HEK293T (cell line): Measurements from ENCODE around the gene ST6GAL2.

ENCODE experiments used
- CTCF ChIA-PET: fragments of 350-600 bp; formaldehyde crosslinking; extraction: SDS; loops from one replicate; lab custom pipeline; 2021; ENCODE audit warnings: antibody characterized with exemption, inconsistent platforms; lab: Yijun Ruan, JAX
- POLR2A ChIA-PET: fragments of 350-600 bp; formaldehyde crosslinking; extraction: SDS; loops from one replicate; lab custom pipeline; 2020; ENCODE audit warnings: antibody characterized with exemption, inconsistent platforms; lab: Yijun Ruan, JAX
- DNase-seq: peaks from one replicate; pipeline ENCODE4 v3.0.0; 2012; ENCODE audit warnings: mixed read lengths; ENCODE audit errors: extremely low spot score
- ARNT ChIP-seq: fragments of 450-650 bp; IDR thresholded peaks from 2 replicates; pipeline ENCODE4 v1.6.1; 2017; ENCODE audit warnings: mild to moderate bottlenecking
- BHLHE40 ChIP-seq: fragments of 450-650 bp; IDR thresholded peaks from 2 replicates; pipeline ENCODE4 v1.6.1; 2016; ENCODE audit warnings: mild to moderate bottlenecking, moderate library complexity, borderline replicate concordance
- CTBP1 ChIP-seq: fragments of 450-650 bp; IDR thresholded peaks from 2 replicates; pipeline ENCODE4 v1.6.1; 2016; ENCODE audit warnings: borderline replicate concordance
- ELF4 ChIP-seq: fragments of 450-650 bp; IDR thresholded peaks from 2 replicates; pipeline ENCODE4 v1.6.1; 2017; ENCODE audit warnings: antibody characterized with exemption
- FOXA1 ChIP-seq: fragments of 450-650 bp; IDR thresholded peaks from 2 replicates; pipeline ENCODE4 v1.6.1; 2016; ENCODE audit warnings: mild to moderate bottlenecking
- FOXK2 ChIP-seq: fragments of 450-650 bp; IDR thresholded peaks from 2 replicates; pipeline ENCODE4 v1.6.1; 2016; ENCODE audit warnings: mild to moderate bottlenecking
- FOXM1 ChIP-seq: fragments of 450-650 bp; IDR thresholded peaks from 2 replicates; pipeline ENCODE4 v1.6.1; 2017; ENCODE audit warnings: mild to moderate bottlenecking, borderline replicate concordance
- HDGF ChIP-seq: fragments of 450-650 bp; IDR thresholded peaks from 2 replicates; pipeline ENCODE4 v1.6.1; 2017; ENCODE audit warnings: antibody characterized with exemption, borderline replicate concordance
- L3MBTL2 ChIP-seq: fragments of 450-650 bp; conservative IDR thresholded peaks from 2 replicates; pipeline ENCODE4 v1.6.1; 2016; ENCODE audit warnings: mild to moderate bottlenecking
- LEF1 ChIP-seq: fragments of 450-650 bp; IDR thresholded peaks from 2 replicates; pipeline ENCODE4 v1.6.1; 2017; ENCODE audit warnings: mild to moderate bottlenecking, borderline replicate concordance
- NFRKB ChIP-seq: fragments of 450-650 bp; IDR thresholded peaks from 2 replicates; pipeline ENCODE4 v1.6.1; 2016; ENCODE audit warnings: mild to moderate bottlenecking, moderate library complexity
- SP1 ChIP-seq: fragments of 450-650 bp; IDR thresholded peaks from 2 replicates; pipeline ENCODE4 v1.6.1; 2017
- SUZ12 ChIP-seq: fragments of 450-650 bp; IDR thresholded peaks from 2 replicates; pipeline ENCODE4 v1.6.1; 2016; ENCODE audit warnings: mild to moderate bottlenecking
- TARDBP ChIP-seq: fragments of 450-650 bp; IDR thresholded peaks from 2 replicates; pipeline ENCODE4 v1.6.1; 2016
- ZNF384 ChIP-seq: fragments of 450-650 bp; IDR thresholded peaks from 2 replicates; pipeline ENCODE4 v1.6.1; 2016
- TF ChIP-seq, protein P1 (sequence below): fragments of 450-650 bp; IDR thresholded peaks from 2 replicates; pipeline ENCODE4 v1.6.1; 2016

The ST6GAL2 gene

DNA sequence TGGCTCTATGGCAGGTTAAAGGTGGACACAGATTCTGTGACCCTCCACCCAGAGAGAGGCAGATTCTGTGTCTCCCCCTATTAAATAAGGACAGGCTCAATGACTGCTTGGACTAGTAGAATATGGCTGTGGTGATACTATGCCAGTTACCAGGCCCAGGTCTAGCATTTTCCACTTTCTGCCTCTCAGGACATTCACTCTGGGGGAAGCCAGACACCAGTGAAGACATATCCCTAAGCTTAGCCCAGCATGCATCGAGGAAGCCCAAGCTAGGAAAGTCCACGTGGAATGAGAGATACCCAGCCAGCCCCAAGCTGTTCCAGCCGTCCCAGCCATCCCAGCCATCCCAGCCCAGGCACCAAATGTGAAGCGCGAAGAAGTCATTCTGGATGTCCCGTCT lies 40.3 kb downstream of the ST6GAL2 start:
- ChIA-PET POLR2A (no interaction called here), CTCF (no interaction called here)
- no peak for TF ChIP-seq TARDBP
- no peak for TF ChIP-seq FOXM1
- no peak for TF ChIP-seq BHLHE40
- TF ChIP-seq SP1 = no peak
- TF ChIP-seq ARNT = no peak
- TF ChIP-seq HDGF = no peak
- TF ChIP-seq NFRKB = no peak
- TF ChIP-seq ELF4 = no peak
- TF ChIP-seq ZNF384 = no peak
- TF ChIP-seq FOXK2 = no peak
- TF ChIP-seq L3MBTL2 = no peak
- TF ChIP-seq, protein P1, sequence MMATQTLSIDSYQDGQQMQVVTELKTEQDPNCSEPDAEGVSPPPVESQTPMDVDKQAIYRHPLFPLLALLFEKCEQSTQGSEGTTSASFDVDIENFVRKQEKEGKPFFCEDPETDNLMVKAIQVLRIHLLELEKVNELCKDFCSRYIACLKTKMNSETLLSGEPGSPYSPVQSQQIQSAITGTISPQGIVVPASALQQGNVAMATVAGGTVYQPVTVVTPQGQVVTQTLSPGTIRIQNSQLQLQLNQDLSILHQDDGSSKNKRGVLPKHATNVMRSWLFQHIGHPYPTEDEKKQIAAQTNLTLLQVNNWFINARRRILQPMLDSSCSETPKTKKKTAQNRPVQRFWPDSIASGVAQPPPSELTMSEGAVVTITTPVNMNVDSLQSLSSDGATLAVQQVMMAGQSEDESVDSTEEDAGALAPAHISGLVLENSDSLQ = no peak
- no peak for TF ChIP-seq CTBP1
- no peak for TF ChIP-seq FOXA1
- no peak for DNase-seq

DNA sequence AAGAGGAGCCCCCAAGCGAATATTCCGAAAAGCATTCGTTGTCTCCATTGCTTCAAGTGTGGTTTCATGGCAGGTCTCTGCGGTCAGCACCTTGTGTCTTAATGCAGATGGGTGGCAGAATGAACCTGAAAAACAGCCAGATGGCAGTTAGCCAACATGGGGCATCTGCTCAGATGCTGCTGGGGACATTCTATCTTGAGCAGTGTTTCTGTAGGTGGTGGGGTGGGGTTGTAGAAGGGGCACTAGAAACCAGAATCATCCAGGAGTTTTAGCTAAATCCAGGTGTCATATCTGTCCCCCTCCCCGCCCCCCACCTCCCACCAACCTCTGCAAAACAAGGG lies 42.1 kb downstream of the ST6GAL2 start:
- ChIA-PET CTCF (no interaction called here), POLR2A (no interaction called here)
- DNase-seq = no peak
- TF ChIP-seq FOXA1 (no peak), ELF4 (no peak), TARDBP (no peak), HDGF (no peak), BHLHE40 (no peak), ZNF384 (no peak), L3MBTL2 (no peak), ARNT (no peak), CTBP1 (no peak), LEF1 (no peak), FOXK2 (no peak), SUZ12 (no peak), NFRKB (no peak), SP1 (no peak), FOXM1 (no peak)
- TF ChIP-seq, protein P1 = no peak

DNA sequence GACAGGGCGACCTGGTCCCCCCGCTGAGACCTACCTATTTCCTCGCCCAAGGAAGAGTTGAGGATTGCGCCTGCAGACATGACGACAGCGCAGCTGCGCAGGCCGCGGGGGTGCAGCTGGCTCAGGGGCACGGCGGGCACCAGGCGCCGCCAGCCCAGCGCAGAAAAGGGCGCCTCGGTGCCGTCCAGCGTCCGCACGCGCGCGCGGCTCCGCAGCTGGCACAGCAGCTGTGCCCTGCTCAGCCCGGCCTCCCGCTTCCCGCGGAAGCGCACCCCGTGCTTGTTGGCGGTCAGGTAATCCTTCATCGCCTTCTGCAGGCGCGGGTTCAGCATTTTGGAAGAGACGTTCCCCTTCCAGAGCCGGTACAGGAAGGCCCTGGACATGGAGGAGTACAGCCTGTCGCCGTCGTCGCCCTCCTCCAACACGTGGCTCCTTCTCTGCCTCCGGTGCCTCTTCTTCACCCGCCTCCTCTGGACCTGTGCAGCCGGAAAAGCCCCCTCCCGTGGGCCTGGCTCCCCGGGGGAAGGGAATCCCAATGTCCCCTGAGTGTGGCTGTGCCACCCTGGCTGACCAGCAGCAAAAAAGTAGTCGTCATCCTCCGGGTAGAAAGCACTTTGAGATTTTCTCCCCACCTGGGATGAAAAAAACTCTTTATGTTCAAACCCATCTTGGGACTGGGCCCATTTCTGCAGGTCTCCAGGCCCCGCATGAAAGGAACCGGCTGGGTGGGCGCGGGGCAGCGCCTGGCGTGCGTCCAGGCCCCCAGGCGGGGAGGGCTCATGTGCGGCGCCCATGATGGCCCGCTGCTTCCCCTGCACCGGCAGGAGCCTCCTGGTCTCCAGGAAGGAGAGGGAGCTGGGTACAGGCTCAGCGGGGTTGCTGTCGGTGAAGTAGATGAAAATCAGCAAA lies 42.7 kb downstream of the ST6GAL2 start:
- DNase-seq = no peak
- ChIA-PET CTCF (no interaction called here), POLR2A (no interaction called here)
- no peak for TF ChIP-seq ARNT
- TF ChIP-seq TARDBP = no peak
- no peak for TF ChIP-seq SUZ12
- TF ChIP-seq, protein P1 = no peak
- TF ChIP-seq NFRKB = no peak
- TF ChIP-seq SP1 = no peak
- no peak for TF ChIP-seq FOXM1
- no peak for TF ChIP-seq FOXK2
- no peak for TF ChIP-seq L3MBTL2
- TF ChIP-seq HDGF = no peak
- no peak for TF ChIP-seq ELF4
- TF ChIP-seq ZNF384 = no peak
- no peak for TF ChIP-seq BHLHE40

DNA sequence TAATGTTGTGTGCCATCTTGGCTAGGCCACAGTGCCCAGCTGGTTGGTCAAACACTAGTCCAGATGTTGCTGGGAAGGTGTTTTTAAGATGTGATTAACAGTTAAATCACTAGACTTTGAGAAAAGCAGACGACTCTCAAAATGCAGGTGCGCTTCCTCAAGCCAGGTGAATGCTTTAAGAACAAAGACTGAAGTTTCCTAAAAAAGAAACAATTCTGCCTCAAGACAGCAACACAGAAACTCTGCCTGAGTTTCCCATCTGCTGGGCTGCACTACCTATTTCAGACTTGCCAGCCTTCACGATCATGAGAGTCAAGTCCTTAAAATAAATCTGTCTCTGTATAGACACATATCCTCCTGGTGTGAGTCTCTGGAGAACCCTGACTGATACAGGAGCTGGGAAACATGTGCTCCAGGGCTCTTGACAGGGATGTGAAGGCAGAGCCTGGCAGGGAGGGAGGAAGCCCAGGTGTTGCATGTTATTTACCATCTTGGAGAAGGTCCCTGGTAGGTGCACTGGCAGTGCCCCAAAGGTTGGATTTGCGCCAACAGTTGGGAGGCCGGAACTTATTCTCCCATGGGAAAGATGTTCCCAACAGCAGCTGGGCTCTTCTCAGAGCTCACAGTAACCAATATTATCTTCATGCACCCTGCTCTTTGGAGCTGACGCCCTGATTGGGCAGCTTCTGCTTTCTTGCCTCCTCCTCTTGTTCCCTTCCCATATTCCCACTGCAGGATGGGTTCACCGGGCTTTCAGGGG lies 43.9 kb downstream of the ST6GAL2 start:
- no peak for TF ChIP-seq TARDBP
- DNase-seq = no peak
- CTCF ChIA-PET = no interaction called here
- POLR2A ChIA-PET = no interaction called here

DNA sequence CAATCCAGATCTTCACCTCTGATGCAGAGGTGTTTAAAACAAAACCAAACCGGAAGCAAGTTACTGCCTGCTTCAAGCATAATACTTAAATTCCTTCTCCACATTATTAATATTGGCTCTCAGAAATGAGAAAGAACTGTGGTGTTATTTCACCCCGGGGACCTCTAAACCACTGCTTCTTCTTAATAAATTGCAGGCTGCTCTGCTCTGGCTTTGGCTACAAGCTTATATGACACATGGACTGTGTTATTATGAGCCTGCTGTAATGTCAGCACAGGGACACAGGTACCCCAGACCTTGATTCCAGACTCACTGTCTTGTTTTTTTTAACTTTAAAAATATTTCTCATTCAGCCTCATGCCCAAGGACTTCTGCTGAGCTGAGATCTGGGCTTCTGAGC lies 45.1 kb downstream of the ST6GAL2 start:
- no peak for DNase-seq
- CTCF ChIA-PET = no interaction called here
- POLR2A ChIA-PET = no interaction called here
- TF ChIP-seq NFRKB (no peak), ZNF384 (no peak), BHLHE40 (no peak), HDGF (no peak), SP1 (no peak), FOXK2 (no peak), ELF4 (no peak), CTBP1 (no peak), FOXA1 (no peak), LEF1 (no peak), ARNT (no peak), SUZ12 (no peak), TARDBP (no peak), FOXM1 (no peak), L3MBTL2 (no peak)
- TF ChIP-seq, protein P1 = no peak
